ENCODE data around the gene CELF1.

DNA sequence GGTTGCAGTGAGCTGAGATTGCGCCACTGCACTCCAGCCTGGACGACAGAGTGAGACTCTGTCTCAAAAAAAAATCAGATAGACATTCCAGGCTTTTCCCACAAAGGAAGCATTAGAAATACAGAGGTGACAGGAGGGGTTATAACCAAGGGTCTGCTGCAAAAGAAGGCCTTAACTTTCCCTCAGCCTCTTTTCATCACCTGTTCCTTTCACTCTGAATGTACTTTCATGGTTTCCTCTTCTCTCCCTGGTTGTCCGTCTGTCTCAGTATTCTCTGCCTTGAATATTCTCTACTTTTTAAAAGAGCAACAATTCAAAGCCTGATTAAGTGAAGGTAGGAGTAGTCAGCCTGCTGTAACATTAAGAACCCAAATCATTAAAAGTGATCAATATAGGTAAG, 50.2 kb downstream of the CELF1 start:
- TF ChIP-seq, protein P1, sequence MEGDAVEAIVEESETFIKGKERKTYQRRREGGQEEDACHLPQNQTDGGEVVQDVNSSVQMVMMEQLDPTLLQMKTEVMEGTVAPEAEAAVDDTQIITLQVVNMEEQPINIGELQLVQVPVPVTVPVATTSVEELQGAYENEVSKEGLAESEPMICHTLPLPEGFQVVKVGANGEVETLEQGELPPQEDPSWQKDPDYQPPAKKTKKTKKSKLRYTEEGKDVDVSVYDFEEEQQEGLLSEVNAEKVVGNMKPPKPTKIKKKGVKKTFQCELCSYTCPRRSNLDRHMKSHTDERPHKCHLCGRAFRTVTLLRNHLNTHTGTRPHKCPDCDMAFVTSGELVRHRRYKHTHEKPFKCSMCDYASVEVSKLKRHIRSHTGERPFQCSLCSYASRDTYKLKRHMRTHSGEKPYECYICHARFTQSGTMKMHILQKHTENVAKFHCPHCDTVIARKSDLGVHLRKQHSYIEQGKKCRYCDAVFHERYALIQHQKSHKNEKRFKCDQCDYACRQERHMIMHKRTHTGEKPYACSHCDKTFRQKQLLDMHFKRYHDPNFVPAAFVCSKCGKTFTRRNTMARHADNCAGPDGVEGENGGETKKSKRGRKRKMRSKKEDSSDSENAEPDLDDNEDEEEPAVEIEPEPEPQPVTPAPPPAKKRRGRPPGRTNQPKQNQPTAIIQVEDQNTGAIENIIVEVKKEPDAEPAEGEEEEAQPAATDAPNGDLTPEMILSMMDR (optimal IDR thresholded peaks at IDR 0.05 in 1 of 3, IDR thresholded peaks at IDR 0.05 in 1 of 3, conservative IDR thresholded peaks at IDR 0.05 in 1 of 3; ENCODE audit: extremely low read depth in 1 of 3, insufficient read depth in 2 of 3, low read length in 3 of 3), result no peak
- no peak for TF ChIP-seq EZH2 (IDR thresholded peaks at IDR 0.05; ENCODE audit: low read length)

Measured in keratinocyte (primary cell).